Neuronal stem cell (in vitro differentiated cells): Measurements from ENCODE around the gene KRTAP9-3.
"Not testable (repeated sequence)": the region's sequence is repeated elsewhere in the genome, so short reads cannot be mapped to it uniquely, and the experiment has no call there.

Experiments used
- DNase-seq: peaks from one replicate; pipeline ENCODE4 v3.0.0-alpha.2; 2013; ENCODE audit warnings: low spot score
- H2AFZ ChIP-seq: one replicate; pipeline ENCODE4 v1.6.1; 2013; ENCODE audit warnings: mild to moderate bottlenecking, low read length, inconsistent platforms
- H2AK5ac ChIP-seq: 2 replicates; pipeline ENCODE4 v1.6.1; 2013; ENCODE audit warnings: low read depth, mild to moderate bottlenecking, inconsistent platforms, low read length, moderate library complexity, mixed read lengths
- H2BK120ac ChIP-seq: 2 replicates; pipeline ENCODE4 v1.6.1; 2013; ENCODE audit warnings: low read depth, mild to moderate bottlenecking, inconsistent platforms, low read length, moderate library complexity, mixed read lengths
- H2BK12ac ChIP-seq: one replicate; pipeline ENCODE4 v1.6.1; 2013; ENCODE audit warnings: low read length, inconsistent platforms
- H2BK15ac ChIP-seq: 2 replicates; pipeline ENCODE4 v1.6.1; 2013; ENCODE audit warnings: mild to moderate bottlenecking, low read length, inconsistent platforms, mixed read lengths
- H2BK5ac ChIP-seq: one replicate; pipeline ENCODE4 v1.6.1; 2013; ENCODE audit warnings: inconsistent platforms, mild to moderate bottlenecking, low read length, moderate library complexity
- H3K14ac ChIP-seq: one replicate; pipeline ENCODE4 v1.6.1; 2013; ENCODE audit warnings: low read length, inconsistent platforms
- H3K18ac ChIP-seq: 2 replicates; pipeline ENCODE4 v1.6.1; 2013; ENCODE audit warnings: low read length, inconsistent platforms
- H3K23ac ChIP-seq: 2 replicates; pipeline ENCODE4 v1.6.1; 2013; ENCODE audit warnings: low read depth, mild to moderate bottlenecking, mixed read lengths, low read length, inconsistent platforms; ENCODE audit not compliant: poor library complexity
- H3K27ac ChIP-seq: replicated peaks from 3 replicates; pipeline ENCODE4 v1.5.1; 2013; ENCODE audit warnings: low read length, inconsistent platforms
- H3K27me3 ChIP-seq, 3 experiments: 2 replicates each; pipeline ENCODE4 v1.6.1; 2013; ENCODE audit warnings: low read length in 3 of 3, mild to moderate bottlenecking in 2 of 3, inconsistent platforms in 1 of 3, low read depth in 1 of 3, mixed read lengths in 1 of 3, moderate library complexity in 1 of 3; ENCODE audit not compliant: control insufficient read depth in 3 of 3, insufficient read depth in 3 of 3
- H3K36me3 ChIP-seq, 2 donors: replicated peaks in 1 of 2; 2 replicates each; pipeline ENCODE4 v1.6.1; 2013; ENCODE audit warnings: low read length in 2 of 2; ENCODE audit not compliant: control insufficient read depth in 2 of 2, insufficient read depth in 2 of 2
- H3K4ac ChIP-seq: 2 replicates; pipeline ENCODE4 v1.6.1; 2013; ENCODE audit warnings: inconsistent platforms, mild to moderate bottlenecking, low read length, moderate library complexity
- H3K4me1 ChIP-seq, 2 donors: 1 replicate in 1 of 2; 2 replicates in 1 of 2; pipeline ENCODE4 v1.6.1; 2013; ENCODE audit warnings: low read length in 2 of 2, low read depth in 1 of 2; ENCODE audit not compliant: control insufficient read depth in 2 of 2, insufficient read depth in 1 of 2
- H3K4me2 ChIP-seq: one replicate; pipeline ENCODE4 v1.6.1; 2013; ENCODE audit warnings: mild to moderate bottlenecking, low read length, inconsistent platforms; ENCODE audit not compliant: insufficient read depth, poor library complexity, severe bottlenecking
- H3K4me3 ChIP-seq, 2 donors: 2 replicates each; pipeline ENCODE4 v1.5.1; 2013; ENCODE audit warnings: low read length in 2 of 2, mild to moderate bottlenecking in 2 of 2, inconsistent platforms in 1 of 2, moderate library complexity in 1 of 2
- H3K79me1 ChIP-seq: one replicate; pipeline ENCODE4 v1.6.1; 2013; ENCODE audit warnings: low read depth, mild to moderate bottlenecking, inconsistent platforms, low read length, moderate library complexity
- H3K9ac ChIP-seq: one replicate; pipeline ENCODE4 v1.6.1; 2013; ENCODE audit warnings: mild to moderate bottlenecking, low read depth, low read length, inconsistent platforms; ENCODE audit not compliant: poor library complexity
- H3K9me3 ChIP-seq, 2 donors: replicated peaks in 1 of 2; 2 replicates each; pipeline versions ENCODE3 to v1.6.1; 2013; ENCODE audit warnings: low read length in 2 of 2, mild to moderate bottlenecking in 2 of 2, inconsistent platforms in 1 of 2, low read depth in 1 of 2, mixed read lengths in 1 of 2, moderate library complexity in 1 of 2; ENCODE audit not compliant: control insufficient read depth in 2 of 2, insufficient read depth in 1 of 2
- H4K8ac ChIP-seq: one replicate; pipeline ENCODE4 v1.6.1; 2013; ENCODE audit warnings: low read depth, mild to moderate bottlenecking, inconsistent platforms, low read length, moderate library complexity
- H4K91ac ChIP-seq: one replicate; pipeline ENCODE4 v1.6.1; 2013; ENCODE audit warnings: low read length, low read depth, mild to moderate bottlenecking, inconsistent platforms; ENCODE audit not compliant: poor library complexity
- WGBS, 2 donors: extraction: QIAGEN DNeasy Blood & Tissue Kit; methylation state at CpG; one replicate each; pipeline ENCODE4 v1.1.7; 2013; ENCODE audit warnings: missing lambda C conversion rate in 2 of 2, mixed read lengths in 1 of 2; ENCODE audit not compliant: insufficient read length in 2 of 2, insufficient replicate concordance in 1 of 2; ENCODE audit errors: extremely low coverage in 2 of 2; 5-methylcytosine and 5-hydroxymethylcytosine counted together

KRTAP9-3 gene

GRCh38 chr17:41237116-41237515, 4.9 kb downstream of the KRTAP9-3 start:
- DNase-seq: not testable (repeated sequence)

GRCh38 chr17:41237949-41238437, 5.7 kb downstream of the KRTAP9-3 start, which contains the start of gene KRTAP9-8:
Gene KRTAP9-8, plus strand, starts transcription at chr17:41237999. Its CDS starts 53 bp downstream, at chr17:41238052.
- WGBS, 2 donors: no CpG with 5 or more reads among the region's 3 CpGs
- H3K79me1 ChIP-seq, H2AFZ ChIP-seq, H2BK5ac ChIP-seq, H3K14ac ChIP-seq, H2BK12ac ChIP-seq, H3K23ac ChIP-seq, H4K91ac ChIP-seq, H2BK120ac ChIP-seq, H3K4ac ChIP-seq, H2BK15ac ChIP-seq, H2AK5ac ChIP-seq, H3K4me1 ChIP-seq, H3K4me3 ChIP-seq, H3K18ac ChIP-seq, H3K9me3 ChIP-seq, H4K8ac ChIP-seq, H3K27me3 ChIP-seq, DNase-seq, H3K4me2 ChIP-seq, H3K27ac ChIP-seq, H3K36me3 ChIP-seq, H3K9ac ChIP-seq: not testable (repeated sequence)

More at GRCh38 chr17:41237116-41237515, 4.9 kb downstream of the KRTAP9-3 start:
- not testable (repeated sequence) for H2AFZ ChIP-seq, H3K4ac ChIP-seq, H3K4me1 ChIP-seq, H3K79me1 ChIP-seq, H2BK15ac ChIP-seq, H2AK5ac ChIP-seq, H3K9me3 ChIP-seq, H3K27ac ChIP-seq, H2BK120ac ChIP-seq, H3K27me3 ChIP-seq, H4K8ac ChIP-seq, H3K4me2 ChIP-seq, H3K9ac ChIP-seq, H3K4me3 ChIP-seq, H3K14ac ChIP-seq, H2BK12ac ChIP-seq, H3K18ac ChIP-seq, H3K23ac ChIP-seq, H2BK5ac ChIP-seq, H3K36me3 ChIP-seq, H4K91ac ChIP-seq
- no CpG with 5 or more reads among the region's 4 CpGs for WGBS, 2 donors

- not testable (repeated sequence) for H2BK12ac ChIP-seq, H3K4me2 ChIP-seq, H3K4me1 ChIP-seq, H2BK120ac ChIP-seq, H3K9ac ChIP-seq, H3K4ac ChIP-seq, H4K91ac ChIP-seq, H3K4me3 ChIP-seq, H3K9me3 ChIP-seq, H3K79me1 ChIP-seq, H2BK5ac ChIP-seq, H3K36me3 ChIP-seq, H3K23ac ChIP-seq, H3K27ac ChIP-seq, H3K18ac ChIP-seq, H2AK5ac ChIP-seq, H2BK15ac ChIP-seq, H4K8ac ChIP-seq, DNase-seq, H3K14ac ChIP-seq, H3K27me3 ChIP-seq, H2AFZ ChIP-seq
- WGBS, 2 donors: no CpG with 5 or more reads among the region's 2 CpGs
Measured at GRCh38 chr17:41246995-41247787, 14.9 kb downstream of the KRTAP9-3 start.

GRCh38 chr17:41249637-41250240, 17.5 kb downstream of the KRTAP9-3 start, which contains the start of gene KRTAP9-4:
Gene KRTAP9-4, plus strand, starts transcription at chr17:41249687. Its CDS starts 34 bp downstream, at chr17:41249721.
- not testable (repeated sequence) for H3K4me3 ChIP-seq, H2BK12ac ChIP-seq, H4K91ac ChIP-seq, H2AK5ac ChIP-seq, H3K36me3 ChIP-seq, H3K9me3 ChIP-seq, H3K27ac ChIP-seq, H3K4ac ChIP-seq, DNase-seq, H3K79me1 ChIP-seq, H2BK5ac ChIP-seq, H3K18ac ChIP-seq, H2AFZ ChIP-seq, H3K4me1 ChIP-seq, H2BK15ac ChIP-seq, H3K9ac ChIP-seq, H3K4me2 ChIP-seq, H3K23ac ChIP-seq, H2BK120ac ChIP-seq, H3K27me3 ChIP-seq, H3K14ac ChIP-seq, H4K8ac ChIP-seq
- no CpG with 5 or more reads among the region's 2 CpGs for WGBS, 2 donors
